Left renal cortex interstitium (tissue), 4 donors: ENCODE data around the gene SEMA7A. TPM values are rescaled to one million over a fixed set of nuclear protein-coding genes. Genes with fewer than 3 reads are reported as not detected.
A peak's percentile ranks its signal among the peaks of the same experiment; 100 is the strongest.

ENCODE experiments used
- DNase-seq, 4 donors: peaks; one replicate each; pipeline ENCODE4 v3.0.0-alpha.2; 2013; ENCODE audit warnings: low read depth in 4 of 4, low spot score in 2 of 4, missing footprints in 1 of 4
- polyA plus RNA-seq, 4 donors: library from polyadenylated mRNA; unstranded; fragments of 120-200 nt; gene quantifications; one replicate each; pipeline ENCODE4 v1.2.1, GENCODE V29; 2013; ENCODE audit not compliant: insufficient read length in 4 of 4

Gene SEMA7A
- polyA plus RNA-seq, 4 donors: 5.3 to 7.3 (median 7.2) TPM

DNA sequence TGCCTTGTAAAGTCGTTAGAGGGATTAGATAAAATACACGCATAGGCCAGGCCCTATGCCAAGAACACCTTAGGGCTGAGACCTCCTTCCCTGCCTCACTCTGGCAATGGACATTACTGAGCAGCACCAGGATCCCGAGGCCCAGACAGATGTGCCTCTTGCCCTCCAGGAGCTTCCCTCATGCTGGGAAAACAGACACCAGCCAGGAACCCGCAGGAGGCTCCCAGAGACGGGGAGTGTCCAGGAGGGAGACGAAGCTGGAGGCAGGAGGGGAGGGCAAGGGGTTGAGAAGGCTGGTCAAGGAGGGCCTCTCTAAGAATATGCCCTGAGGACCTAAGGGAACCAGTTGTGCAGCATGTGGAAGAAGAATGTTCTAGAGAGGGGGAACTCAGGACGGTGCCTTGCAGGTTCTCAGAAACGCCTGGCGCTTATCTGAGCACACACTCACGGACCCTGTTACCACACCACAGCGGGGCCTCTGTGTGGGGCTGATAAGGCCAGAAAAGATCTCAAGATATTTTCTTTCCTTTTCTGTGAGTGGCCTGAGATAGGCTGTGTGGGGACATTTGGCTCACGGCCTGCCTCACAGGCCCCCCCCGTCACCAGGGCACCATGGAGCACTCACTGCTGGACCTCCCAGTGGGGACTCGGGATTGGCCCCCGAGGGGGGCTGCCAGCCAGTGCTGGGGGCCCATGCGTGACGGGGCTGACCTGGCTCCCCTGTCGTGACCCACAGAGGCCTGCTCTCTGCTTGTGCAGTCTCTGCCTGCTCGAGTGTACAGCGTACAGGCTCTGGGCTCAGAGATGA is 44.3 kb downstream of the SEMA7A start:
- DNase-seq: no peak

DNA sequence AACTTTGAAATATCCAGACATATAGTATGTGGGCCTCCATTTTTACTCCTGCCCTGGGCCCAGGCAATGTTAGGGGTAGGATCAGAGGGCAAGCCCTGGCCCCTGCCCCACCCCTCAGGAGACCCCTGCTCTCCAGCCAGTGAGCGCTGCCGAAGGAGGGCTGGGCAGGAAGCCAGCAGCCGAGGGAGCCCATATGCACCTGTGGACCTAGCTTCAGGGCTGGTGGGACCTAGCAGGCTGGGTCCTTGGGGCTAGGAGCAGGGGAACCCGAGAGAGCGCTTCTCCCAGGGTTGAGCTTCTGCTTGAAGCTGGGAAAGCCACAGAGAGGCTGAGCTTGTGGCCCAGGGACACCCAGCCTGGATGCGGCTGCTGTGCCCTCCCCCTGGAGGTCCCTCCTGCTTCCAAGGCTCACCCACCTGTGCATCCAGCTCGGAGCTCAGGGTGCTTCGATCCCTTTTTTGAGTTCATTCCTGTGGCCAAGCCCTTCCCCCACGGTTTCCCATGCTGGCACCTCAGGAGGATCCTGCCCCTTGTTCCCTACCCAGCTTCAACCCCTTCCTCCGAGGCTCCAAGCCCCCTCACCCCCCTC is 45.3 kb downstream of the SEMA7A start:
- no peak for DNase-seq

DNA sequence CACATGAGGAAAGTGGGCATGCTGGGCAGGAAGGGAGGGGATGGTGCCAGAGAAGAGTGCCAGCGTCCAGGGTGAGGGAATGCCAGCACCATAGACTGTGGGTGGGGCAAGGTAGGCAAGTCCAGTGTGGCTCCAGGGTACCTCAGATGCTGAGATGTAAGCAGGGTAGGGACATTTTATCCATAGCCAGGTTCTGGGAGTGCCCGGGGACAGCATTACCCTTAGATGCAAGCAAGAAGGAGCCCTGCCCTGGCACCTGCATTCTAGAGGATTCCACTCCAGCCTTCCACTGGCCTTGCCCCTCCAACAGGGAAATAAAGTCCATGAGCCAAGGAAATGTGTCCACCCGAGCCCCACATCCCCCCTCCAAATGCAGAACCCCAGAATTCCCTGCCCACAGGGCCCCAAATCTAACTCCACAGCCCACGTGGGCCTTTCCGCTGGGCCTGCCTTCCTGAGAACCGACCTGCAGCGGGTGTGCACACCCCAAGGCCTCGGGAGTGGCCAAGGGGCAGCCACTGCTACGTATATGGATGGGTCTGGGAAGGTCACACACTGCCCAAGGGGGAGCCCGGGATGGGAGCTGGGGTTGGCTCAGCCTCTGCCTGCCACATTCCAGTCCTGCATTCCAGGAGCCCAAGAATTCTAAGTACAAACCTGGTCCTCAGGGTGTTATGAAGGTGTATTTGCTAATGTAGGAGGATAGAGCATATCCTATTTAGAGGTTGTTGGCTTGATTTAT is 46.0 kb downstream of the SEMA7A start:
- DNase-seq: no peak

DNA sequence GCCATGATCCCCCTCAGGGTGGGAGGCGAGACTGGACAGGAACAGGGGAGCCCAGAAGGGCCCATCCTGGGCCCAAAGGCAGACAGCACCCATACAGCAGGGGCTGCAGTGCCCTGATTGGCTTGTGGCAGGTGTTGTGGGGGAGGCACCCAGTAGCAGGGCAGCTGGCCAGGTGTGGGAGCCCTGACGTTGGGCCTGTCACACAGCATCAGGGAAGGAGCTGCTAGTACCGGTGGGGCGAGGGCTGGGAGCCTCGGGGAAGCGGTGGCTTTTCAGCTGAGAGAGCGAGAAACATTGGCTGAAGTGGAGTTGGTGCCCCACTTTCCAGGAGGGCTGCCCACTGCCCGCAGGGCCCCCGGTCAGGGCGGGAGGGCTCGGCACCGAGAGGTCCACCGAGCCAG is 46.6 kb downstream of the SEMA7A start:
- DNase-seq: no peak

DNA sequence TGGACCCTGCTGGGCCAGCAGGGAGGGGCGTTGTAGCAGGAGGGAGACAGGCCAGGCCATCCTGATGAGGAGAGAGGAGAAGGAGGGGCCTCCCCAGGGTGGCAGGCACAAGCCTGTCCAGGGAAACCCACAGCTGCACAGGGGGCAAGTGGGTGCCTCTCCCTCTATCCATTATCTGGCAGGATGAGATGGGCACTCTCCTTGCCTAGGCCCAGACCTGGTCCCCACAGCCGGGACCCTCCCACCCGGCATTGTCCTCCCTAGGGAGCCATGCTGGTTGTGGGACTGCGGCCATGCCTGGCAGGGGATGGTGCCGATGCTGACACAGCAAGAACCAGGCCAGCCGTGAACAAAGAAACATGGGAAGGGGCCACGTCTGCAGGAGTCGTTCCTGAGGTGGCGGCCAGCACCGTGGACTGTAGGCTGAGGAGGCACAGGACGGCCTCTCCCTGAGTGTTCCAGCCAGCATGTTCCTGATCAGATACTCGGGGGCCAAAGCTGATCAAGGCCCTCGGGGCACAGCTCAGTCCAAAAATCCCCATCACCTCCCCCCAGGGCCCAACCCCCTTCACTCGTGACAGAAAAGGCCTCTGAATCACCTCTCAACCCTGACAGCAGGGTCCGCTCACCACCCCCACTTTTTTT is 47.1 kb downstream of the SEMA7A start:
- DNase-seq: no peak

DNA sequence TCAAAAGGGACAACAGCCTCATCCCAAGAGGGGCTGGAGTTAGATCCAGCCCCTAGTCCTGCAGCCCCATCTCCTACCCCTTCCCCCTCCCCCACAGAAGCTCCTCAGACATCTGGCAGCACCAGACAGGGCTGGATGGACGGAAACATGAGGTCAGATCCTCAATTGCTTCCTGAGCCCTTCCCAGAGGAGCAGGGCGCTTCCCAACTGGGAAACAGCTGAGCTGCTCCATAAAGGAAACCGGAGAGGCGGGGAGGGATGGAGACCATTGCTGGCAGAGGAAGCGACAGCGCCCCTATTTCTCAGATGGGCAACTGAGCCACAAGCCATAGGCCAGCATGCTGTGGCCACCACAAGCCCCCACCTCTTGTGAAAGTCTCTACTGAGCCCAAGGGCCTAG is 48.0 kb downstream of the SEMA7A start:
- DNase-seq: no peak

DNA sequence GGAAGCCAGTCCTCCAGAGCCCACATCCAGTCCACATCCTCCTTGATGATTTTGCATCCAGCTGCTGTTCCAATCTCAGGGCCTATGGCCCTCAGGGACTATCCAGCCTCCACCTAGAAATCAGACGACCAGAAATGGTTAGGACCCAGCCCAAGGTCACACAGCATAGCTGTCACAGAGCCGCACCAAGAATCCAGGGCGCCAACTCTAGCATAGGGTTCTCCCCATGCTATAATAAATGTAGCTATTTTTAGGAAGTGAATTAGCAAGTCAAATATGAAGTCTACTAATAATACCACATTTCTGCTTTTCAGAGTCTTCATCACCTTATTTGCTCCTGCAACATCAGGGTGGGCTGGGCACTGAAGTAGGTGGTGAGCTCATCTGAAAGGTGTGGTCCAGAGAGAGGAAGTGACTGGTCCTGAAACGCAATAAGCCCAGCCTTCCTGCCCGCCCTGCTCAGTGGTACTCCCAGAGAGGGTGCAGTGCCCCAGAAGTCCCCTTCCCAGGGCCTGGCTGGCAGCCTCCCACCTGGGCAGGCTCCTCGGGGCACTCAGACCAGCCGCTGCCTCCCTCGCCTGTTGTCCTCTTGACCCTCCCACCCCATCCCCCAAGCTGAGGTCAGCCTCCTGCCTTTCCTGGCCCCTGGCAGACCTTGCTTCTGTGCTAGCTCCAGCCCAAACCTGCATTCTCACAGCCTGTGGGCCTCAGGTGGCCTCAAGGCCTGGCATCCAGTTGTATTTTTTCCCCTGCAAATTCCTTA is 48.7 kb downstream of the SEMA7A start:
- no peak for DNase-seq

DNA sequence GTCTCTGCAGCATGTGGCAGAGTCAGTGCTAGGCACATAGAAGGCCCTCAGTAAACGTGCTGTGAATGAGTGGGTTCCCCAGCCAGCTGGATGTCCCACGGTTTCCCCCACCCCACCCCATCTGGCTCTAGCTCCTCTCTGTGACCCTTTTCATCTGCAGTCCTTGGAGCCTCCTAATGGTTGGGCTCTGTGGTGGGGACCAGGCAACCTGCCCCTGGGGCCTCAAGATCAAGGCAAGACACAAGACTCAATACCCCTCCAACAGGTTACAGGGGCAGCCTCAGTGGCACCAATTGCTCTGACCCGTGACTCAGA is 49.2 kb downstream of the SEMA7A start:
- no peak for DNase-seq

DNA sequence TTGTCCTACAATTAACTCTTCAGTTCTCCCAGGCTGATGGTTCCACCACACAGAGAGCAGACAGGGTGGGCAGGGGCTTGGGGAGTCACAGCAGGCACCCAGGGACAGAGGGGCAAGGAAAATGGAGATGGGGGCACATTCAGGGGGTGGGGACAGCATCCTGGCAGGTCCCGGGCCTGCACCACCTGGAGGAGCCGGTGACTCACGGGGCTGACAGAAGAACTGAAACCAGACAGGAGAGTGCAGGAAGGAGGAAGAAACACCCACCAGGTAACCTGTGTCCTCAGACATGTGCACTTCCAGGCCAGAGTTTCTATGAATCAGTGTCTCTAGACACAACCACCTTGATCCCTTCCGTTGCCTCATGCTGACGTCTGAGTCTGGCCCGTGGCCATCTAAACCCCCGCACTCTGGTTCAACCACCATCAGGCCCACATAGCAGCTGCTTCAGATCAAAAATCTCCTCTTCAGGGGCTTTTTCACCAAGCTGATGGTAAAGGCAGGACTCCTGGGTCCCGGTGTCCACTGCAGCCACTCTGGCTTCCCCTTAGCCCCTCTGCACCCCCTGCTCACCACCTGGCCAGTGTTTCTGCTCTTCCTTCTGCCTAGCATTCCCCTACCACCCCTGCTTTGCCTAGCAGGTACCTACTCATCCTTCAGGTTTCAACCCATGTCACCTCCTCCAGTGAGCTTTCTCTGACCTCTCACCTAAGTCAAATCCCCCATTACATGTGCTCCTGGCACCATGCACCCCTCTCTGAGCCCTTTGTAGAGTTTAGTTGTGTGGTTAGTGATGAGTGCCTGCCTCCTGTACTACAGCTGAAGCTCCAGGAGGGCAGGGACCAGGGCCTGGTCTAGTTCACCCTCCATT is 49.8 kb downstream of the SEMA7A start:
- DNase-seq: no peak

DNA sequence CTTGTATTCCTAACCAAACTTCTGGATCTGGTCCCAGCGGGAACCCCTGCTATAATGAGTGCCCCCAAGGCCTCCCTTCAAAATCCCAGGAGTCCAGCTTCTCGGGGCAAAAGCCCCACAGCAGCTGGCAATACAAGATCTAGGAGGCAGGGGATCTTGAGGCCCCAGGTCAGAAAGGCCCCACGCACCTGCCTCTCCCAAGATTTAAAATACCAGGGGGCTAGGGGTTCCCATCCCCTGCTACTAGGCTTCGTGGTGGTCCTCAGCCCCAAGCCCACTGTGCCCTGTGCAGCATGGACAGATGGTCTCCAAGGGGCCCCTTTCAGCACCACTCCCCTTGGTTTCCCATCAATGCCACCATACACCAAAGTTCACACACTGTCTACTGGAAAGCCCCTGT is 50.5 kb downstream of the SEMA7A start:
- DNase-seq: no peak

DNA sequence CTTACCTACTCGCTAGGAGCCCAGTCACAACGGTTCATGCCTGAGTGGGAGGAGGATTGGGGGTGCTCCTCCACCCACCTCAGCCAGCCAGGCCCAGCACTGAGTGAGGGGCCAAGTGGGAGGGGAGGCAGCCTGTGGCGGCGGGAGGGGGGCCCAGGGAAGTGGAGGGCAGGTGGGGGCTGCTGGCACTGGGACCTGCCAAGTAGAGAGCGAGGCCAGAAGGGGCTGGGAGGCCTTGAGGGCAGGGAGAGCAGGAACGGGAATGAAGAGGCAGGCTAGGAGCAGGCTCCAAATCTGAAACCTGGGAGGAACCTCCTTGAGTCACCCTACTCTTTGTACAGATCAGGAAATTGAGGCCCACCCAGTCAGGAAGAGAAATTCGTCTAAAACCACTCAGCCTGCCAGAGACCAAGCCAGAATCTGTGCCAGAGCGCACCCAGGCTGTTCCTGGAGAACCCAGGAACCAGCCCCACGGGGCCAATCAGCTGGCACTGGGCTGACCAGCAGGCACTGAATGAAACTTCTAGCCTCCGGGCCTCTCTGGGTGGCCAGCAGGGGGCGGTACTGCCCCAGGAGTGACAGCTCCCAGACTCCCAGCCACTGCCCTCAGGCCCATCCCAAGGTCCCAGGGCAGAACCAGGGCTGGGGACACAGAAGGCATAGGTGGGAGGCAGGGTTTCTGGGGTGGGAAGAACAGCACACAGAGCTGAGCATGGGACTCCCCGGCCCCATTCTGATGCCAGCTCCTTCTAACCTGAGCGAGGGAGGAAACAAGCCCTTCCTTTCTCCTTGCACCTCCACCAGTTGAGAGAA is 51.5 kb downstream of the SEMA7A start:
- no peak for DNase-seq

DNA sequence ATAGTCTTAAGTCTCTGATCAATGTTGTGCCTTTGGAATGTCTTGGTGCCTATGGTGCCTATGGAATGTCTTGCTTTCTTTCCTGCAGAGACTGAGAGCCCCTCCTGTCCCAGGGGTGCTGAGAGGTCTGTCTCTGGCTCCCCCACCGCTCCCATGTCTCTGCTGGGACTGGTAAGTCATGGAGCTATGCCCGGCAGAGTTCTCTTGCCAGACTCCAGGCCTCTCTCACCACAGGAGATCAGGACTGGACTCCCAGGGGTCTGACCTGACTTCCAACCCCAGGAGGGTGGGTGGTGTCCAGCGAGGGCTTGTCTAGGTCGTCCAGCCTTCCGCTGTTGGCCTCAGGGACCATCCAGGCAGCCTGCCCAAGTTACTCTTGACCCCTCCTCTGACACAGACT is 52.3 kb downstream of the SEMA7A start:
- no peak for DNase-seq

DNA sequence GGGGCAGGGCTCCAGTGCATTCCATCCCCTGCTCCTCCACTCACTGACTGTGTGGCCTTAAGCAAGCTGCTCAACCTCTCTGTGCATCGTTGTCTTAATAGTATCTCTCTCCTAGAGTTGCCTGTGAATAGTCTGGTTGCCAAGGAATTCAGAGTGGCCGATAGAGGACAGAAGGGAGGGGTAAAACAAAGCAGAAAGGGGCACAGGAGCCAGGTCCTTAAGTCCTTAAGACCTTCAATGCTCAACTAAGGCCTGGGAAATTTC is 52.6 kb downstream of the SEMA7A start:
- no peak for DNase-seq

DNA sequence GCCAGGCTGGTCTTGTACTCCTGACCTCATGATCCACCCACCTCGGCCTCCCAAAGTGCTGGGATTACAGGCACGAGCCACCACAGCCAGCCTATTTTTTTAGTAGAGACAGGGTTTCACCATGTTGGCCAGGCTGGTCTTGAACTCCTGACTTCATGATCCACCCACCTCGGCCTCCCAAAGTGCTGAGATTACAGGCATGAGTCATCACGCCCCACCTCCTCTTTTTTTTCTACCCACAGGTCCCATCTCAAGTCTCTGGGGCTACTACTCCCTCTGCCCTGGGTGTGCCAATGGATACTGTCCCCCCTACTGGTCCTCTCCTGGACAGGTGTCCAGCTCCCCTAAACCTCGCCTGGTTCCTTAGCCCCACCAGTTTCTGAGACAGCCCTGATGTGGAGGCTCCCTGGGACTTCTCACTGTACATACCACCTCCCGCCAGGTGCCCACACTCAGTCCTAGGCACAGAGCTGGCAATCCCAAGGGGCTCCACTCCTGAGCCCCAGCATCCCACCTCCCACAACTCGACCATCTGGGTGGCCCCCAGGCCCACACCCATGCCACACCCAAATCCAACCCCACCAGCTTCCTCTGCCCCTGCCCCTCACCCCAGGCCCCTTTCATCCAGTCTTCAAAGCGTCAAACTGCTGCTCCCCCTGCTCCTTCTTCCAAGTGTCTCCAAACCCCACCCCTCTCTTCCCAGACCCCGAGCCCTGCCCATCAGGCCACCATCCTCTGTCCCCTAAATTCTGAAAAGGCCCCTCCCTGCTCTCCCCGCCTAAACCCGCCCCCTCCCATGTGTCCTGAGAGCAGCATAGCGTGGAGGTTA is 53.2 kb downstream of the SEMA7A start:
- no peak for DNase-seq

DNA sequence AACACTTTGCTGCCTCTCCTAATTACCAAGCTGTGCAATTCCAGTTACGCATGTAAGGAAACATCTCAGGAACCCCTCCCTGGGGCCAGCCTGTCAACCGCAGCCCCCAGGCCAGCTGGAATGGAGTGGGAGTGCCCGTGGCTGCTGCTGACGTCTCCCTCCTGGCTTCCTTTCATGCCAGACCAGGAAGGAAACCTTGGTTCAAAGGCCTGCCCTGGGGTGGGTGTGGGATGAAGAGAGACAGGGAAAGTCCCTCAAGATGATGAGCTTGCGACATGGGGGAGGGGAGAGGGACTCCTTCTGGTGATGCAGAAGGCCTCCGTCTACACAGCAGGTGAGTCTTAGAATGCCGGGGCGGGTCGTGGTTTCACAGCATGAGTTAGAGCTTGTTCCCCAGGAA is 54.9 kb downstream of the SEMA7A start:
- DNase-seq: peak in 1 of 4 donors; percentile 51

DNA sequence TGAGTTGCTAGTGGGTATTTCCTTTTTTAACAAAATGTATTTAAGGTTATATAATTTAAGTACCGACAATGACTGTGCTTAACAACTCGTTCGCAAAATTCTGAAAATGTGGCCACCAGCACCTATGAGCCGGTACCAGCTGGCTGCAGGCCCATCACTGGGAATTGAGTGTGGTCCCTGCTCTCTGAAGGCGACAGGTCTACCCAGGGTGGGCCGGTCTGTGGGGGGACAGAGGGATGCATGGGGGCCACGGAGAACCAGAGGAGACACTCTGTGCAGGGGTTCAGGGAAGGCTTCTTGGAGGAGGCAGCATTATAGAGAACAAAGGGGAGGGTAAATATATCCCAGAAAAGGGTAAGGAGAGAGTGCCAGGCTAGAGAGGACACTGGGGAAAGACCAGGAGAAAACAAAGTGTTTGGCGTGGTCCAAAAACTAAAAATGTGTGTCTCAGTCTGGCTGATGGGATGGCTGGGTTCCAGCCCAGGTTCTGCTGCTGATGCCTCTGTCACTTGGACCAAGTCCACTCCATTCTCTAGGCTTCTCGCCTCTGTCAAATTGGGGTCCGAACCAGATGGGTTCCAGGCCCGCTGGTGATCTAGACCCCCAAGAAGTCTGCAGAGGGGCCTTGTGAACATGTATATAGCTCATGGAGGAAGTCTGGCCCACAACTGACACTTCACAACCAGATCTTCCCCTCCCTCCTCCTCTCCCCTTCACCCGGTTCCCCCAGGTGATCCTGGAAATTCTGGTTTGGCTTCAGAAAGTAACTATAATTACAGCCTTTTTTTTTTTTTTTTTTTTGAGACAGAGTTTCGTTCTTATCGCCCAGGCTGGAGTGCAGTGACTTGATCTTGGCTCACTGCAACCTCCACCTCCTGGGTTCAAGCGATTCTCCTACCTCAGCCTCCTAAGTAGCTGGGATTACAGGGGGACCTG is 55.7 kb downstream of the SEMA7A start:
- no peak for DNase-seq
